T-helper 17 cell (primary cell): Measurements from ENCODE around the gene ZNF627. TPM values are rescaled to one million over a fixed set of nuclear protein-coding genes. Genes with fewer than 3 reads are reported as not detected.
A peak's percentile ranks its signal among the peaks of the same experiment; 100 is the strongest.
"Not testable (repeated sequence)": the region's sequence is repeated elsewhere in the genome, so short reads cannot be mapped to it uniquely, and the experiment has no call there.

Experiments used
- ATAC-seq: fragments of 150-1000 bp; cut with Tn5 transposase; 2 replicates; pipeline ENCODE4 v1.10.0; 2021; ENCODE audit warnings: mild to moderate bottlenecking, moderate library complexity
- DNase-seq, 3 donors: peaks; one replicate each; pipeline versions ENCODE4 v3.0.0 to v3.0.0-alpha.2; 2020 to 2021
- H3K9me3 ChIP-seq: one replicate; pipeline ENCODE4 v1.7.0; 2013; ENCODE audit warnings: low read length, mild to moderate bottlenecking; ENCODE audit not compliant: control insufficient read depth, poor library complexity, severe bottlenecking
- H3K27ac Mint-ChIP-seq: one replicate; pipeline ENCODE4 v1.8.0; 2022; ENCODE audit warnings: mild to moderate bottlenecking, moderate library complexity, mixed read lengths
- H3K27me3 Mint-ChIP-seq: one replicate; pipeline ENCODE4 v1.8.0; 2022; ENCODE audit warnings: mixed read lengths
- H3K36me3 Mint-ChIP-seq: one replicate; pipeline ENCODE4 v1.8.0; 2022; ENCODE audit warnings: low read depth, mixed read lengths
- H3K4me1 Mint-ChIP-seq: one replicate; pipeline ENCODE4 v1.8.0; 2022; ENCODE audit warnings: mild to moderate bottlenecking, mixed read lengths
- H3K4me3 Mint-ChIP-seq: one replicate; pipeline ENCODE4 v1.8.0; 2022; ENCODE audit warnings: mild to moderate bottlenecking, moderate library complexity, mixed read lengths
- total RNA-seq, 4 donors: library from RNA in 2 of 4; stranded (reverse) in 2 of 4; gene quantifications; one replicate each; pipeline ENCODE4 v1.2.3 and lab custom pipeline; 2022 to 2026

ZNF627 gene
- total RNA-seq, 2 donors from 2014 or later = 4.9 to 6.0 TPM

DNA sequence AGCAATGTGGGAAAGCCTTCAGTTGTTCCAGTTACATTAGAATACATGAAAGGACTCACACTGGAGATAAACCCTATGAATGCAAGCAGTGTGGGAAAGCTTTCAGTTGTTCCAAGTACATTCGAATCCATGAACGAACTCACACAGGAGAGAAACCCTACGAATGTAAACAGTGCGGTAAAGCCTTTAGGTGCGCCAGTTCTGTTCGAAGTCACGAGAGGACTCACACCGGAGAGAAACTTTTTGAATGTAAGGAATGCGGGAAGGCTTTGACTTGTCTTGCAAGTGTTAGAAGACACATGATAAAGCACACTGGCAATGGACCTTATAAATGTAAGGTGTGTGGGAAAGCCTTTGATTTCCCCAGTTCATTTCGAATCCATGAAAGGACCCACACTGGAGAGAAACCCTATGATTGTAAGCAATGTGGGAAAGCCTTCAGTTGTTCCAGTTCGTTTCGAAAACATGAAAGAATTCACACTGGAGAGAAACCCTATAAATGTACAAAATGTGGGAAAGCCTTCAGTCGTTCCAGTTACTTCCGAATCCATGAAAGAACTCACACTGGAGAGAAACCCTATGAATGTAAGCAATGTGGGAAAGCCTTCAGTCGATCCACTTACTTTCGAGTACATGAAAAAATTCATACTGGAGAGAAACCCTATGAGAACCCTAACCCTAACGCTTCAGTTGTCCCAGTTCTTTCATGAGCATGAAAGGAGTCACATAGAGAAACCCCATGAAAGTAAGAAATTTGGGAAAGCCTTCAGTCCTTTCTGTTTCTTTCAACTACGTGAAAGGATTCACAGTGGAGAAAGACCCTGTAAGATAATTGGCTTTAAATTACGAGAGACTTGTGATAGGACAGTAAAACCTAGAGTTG is 20.1 kb downstream of the ZNF627 start:
- H3K27me3 Mint-ChIP-seq = no peaks in the 10 kb centered on the region
- no peak for DNase-seq
- peaks cover 2% of the 10 kb centered on the region for H3K4me1 Mint-ChIP-seq
- H3K36me3 Mint-ChIP-seq = no peaks in the 10 kb centered on the region
- no peak overlapping the region for H3K4me3 Mint-ChIP-seq
- no peak overlapping the region for H3K27ac Mint-ChIP-seq
- H3K9me3 ChIP-seq = peaks cover 26% of the 10 kb centered on the region
- no peak for ATAC-seq

GRCh38 chr19:11620553-11620952 is 23.3 kb downstream of the ZNF627 start:
- H3K36me3 Mint-ChIP-seq = no peaks in the 10 kb centered on the region
- no peak overlapping the region for H3K4me3 Mint-ChIP-seq
- H3K4me1 Mint-ChIP-seq = peaks cover 3% of the 10 kb centered on the region
- ATAC-seq (no peak), DNase-seq (no peak)
- peaks cover 26% of the 10 kb centered on the region for H3K9me3 ChIP-seq
- no peaks in the 10 kb centered on the region for H3K27me3 Mint-ChIP-seq
- H3K27ac Mint-ChIP-seq = no peak overlapping the region

GRCh38 chr19:11622401-11622800 is 25.1 kb downstream of the ZNF627 start:
- H3K4me1 Mint-ChIP-seq, H3K27me3 Mint-ChIP-seq, DNase-seq, ATAC-seq, H3K36me3 Mint-ChIP-seq, H3K27ac Mint-ChIP-seq, H3K4me3 Mint-ChIP-seq: not testable (repeated sequence)
- H3K9me3 ChIP-seq = peaks cover 14% of the 10 kb centered on the region

- Mint-ChIP-seq H3K4me1 (peaks cover 3% of the 10 kb centered on the region), H3K27me3 (peaks cover 7% of the 10 kb centered on the region), H3K4me3 (peak overlapping the region; percentile 69), H3K36me3 (no peaks in the 10 kb centered on the region), H3K27ac (no peak overlapping the region)
- H3K9me3 ChIP-seq = no peaks in the 10 kb centered on the region
- DNase-seq = no peak
- no peak for ATAC-seq
Measured at GRCh38 chr19:11624069-11624463, 26.8 kb downstream of the ZNF627 start.

GRCh38 chr19:11626252-11626651 is 29.0 kb downstream of the ZNF627 start:
- H3K4me1 Mint-ChIP-seq = peaks cover 3% of the 10 kb centered on the region
- peaks cover 16% of the 10 kb centered on the region for H3K27me3 Mint-ChIP-seq
- no peak overlapping the region for H3K4me3 Mint-ChIP-seq
- no peaks in the 10 kb centered on the region for H3K9me3 ChIP-seq
- no peak for ATAC-seq
- no peak overlapping the region for H3K27ac Mint-ChIP-seq
- H3K36me3 Mint-ChIP-seq = peaks cover 3% of the 10 kb centered on the region
- DNase-seq = no peak

DNA sequence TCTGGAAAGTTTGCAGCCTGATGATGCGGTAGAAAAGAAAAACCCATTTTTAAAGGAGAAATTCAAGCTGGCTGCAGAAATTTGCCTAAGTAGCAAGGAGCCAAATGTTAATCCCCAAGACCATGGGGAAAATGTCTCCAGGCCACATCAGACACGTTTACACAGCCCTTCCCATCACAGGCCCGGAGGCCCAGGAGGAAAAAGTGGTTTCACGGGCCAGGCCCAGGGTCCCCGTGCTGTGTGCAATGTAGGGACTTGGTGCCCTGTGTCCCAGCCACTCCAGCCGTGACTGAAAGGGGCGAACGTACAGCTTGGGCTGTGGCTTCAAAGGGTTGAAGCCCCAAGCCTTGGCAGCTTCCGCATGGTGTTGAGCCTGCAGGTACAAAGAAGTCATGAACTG is 35.9 kb downstream of the ZNF627 start:
- H3K27ac Mint-ChIP-seq = no peak overlapping the region
- H3K4me1 Mint-ChIP-seq = no peaks in the 10 kb centered on the region
- H3K36me3 Mint-ChIP-seq = peaks cover 3% of the 10 kb centered on the region
- no peak overlapping the region for H3K4me3 Mint-ChIP-seq
- DNase-seq (no peak), ATAC-seq (no peak)
- no peaks in the 10 kb centered on the region for H3K9me3 ChIP-seq
- H3K27me3 Mint-ChIP-seq = peaks cover 9% of the 10 kb centered on the region

DNA sequence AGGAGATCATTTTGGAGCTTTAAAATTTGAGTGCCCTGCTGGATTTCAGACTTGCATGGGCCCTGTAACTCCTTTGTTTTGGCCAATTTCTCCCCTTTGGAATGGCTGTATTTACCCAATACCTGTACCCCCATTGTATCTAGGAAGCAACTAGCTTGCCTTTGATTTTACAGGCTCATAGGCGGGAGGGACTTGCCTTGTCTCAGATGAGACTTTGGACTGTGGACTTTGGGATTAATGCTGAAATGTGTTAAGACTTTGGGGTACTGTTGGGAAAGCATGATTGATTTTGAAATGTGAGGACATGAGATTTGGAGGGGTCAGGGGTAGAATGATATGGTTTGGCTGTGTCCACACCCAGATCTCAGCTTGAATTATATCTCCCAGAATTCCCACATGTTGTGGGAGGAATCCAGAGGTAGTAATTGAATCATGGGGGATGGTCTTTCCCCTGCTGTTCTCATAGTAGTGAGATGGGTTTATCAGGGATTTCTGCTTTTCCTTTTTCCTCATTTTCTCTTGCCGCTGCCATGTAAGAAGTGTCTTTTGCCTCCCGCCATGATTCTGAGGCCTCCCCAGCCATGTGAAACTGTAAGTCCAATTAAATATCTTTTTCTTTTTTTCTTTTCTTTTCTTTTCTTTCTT is 36.9 kb downstream of the ZNF627 start:
- not testable (repeated sequence) for DNase-seq, H3K4me1 Mint-ChIP-seq, H3K4me3 Mint-ChIP-seq, H3K36me3 Mint-ChIP-seq, H3K9me3 ChIP-seq, H3K27me3 Mint-ChIP-seq, H3K27ac Mint-ChIP-seq, ATAC-seq

DNA sequence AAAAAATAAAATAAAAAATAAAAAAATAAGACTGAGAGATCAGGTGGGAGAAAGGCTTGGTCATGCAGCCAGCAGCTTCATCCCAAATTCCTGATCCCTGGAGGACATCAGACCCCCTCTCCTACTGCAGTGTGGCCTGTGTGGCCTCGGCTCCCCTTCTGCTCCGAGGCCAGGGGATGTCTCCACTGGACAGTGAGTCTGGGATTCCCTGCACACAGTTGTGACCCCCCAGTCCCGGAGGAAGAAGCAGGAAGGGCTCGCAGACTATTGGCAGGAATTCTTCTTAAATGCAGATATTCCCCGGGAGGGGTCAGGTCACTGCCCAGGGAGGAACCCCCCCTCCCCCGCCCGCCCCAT is 41.9 kb downstream of the ZNF627 start:
- Mint-ChIP-seq H3K4me3 (peak overlapping the region; percentile 63), H3K4me1 (no peaks in the 10 kb centered on the region), H3K27me3 (peaks cover 11% of the 10 kb centered on the region), H3K27ac (no peak overlapping the region), H3K36me3 (no peaks in the 10 kb centered on the region)
- ATAC-seq (no peak), DNase-seq (no peak)
- H3K9me3 ChIP-seq = no peaks in the 10 kb centered on the region

DNA sequence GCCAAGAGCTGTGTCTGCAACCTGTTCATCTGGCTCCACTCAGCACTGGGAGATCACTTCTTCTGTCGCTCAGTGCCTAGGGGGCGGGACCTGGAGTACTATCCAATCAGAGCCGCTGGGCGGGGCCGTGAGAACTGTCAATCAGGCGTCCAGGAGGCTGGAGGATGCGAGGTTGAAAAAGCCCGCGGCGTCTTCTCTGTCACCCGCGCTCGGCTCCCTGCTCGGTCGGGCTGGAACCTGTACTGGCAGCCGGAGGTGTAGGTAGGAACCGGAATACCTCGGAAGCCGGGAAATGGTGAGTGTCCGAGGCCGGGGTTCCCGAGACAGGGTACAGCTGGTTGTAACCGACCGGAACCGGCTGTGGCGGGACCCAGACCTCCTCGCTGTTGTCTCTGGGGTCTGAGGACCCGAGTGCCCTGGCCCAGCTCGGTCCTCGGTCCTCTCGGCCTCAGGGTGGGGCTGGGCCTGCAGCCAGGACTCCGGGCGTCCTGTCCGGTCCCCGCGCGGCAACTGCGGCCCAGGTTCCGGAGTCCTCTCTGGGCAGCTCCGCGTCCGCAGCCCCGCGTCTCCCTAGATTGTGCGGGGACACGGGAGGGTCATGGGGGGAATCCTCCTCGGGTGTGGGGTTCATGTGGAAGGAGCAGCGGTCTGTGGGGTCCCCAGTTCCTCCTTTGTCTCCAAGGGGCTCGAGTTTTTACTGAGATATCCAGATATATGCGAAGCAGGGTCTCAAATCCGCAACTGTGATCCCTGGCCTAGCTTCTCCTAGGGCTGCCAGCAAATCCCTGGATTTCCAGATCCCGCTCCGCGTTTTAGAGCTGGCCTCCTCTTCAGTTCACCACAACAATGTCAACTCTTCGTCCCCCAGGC is 42.6 kb downstream of the ZNF627 start:
- no peak overlapping the region for H3K27ac Mint-ChIP-seq
- peaks cover 11% of the 10 kb centered on the region for H3K27me3 Mint-ChIP-seq
- DNase-seq (peak; percentile 56 to 76 (median 60)), ATAC-seq (peak; percentile 100)
- no peaks in the 10 kb centered on the region for H3K36me3 Mint-ChIP-seq
- peak overlapping the region; percentile 80 for H3K4me3 Mint-ChIP-seq
- H3K4me1 Mint-ChIP-seq = no peaks in the 10 kb centered on the region
- no peaks in the 10 kb centered on the region for H3K9me3 ChIP-seq

- Mint-ChIP-seq H3K27me3 (peaks cover 11% of the 10 kb centered on the region), H3K4me1 (no peaks in the 10 kb centered on the region), H3K36me3 (no peaks in the 10 kb centered on the region), H3K4me3 (no peak overlapping the region), H3K27ac (no peak overlapping the region)
- ATAC-seq (no peak), DNase-seq (no peak)
- H3K9me3 ChIP-seq = no peaks in the 10 kb centered on the region
Measured at GRCh38 chr19:11641244-11641643, 44.0 kb downstream of the ZNF627 start.

- H3K4me3 Mint-ChIP-seq = no peak overlapping the region
- no peak overlapping the region for H3K27ac Mint-ChIP-seq
- H3K27me3 Mint-ChIP-seq = peaks cover 11% of the 10 kb centered on the region
- H3K9me3 ChIP-seq = no peaks in the 10 kb centered on the region
- DNase-seq (no peak), ATAC-seq (no peak)
- H3K36me3 Mint-ChIP-seq = no peaks in the 10 kb centered on the region
- H3K4me1 Mint-ChIP-seq = no peaks in the 10 kb centered on the region
Measured at GRCh38 chr19:11642902-11643301, 45.6 kb downstream of the ZNF627 start.

GRCh38 chr19:11649941-11650340 is 52.7 kb downstream of the ZNF627 start:
- Mint-ChIP-seq H3K4me3 (no peak overlapping the region), H3K4me1 (no peaks in the 10 kb centered on the region), H3K27ac (no peak overlapping the region), H3K36me3 (no peaks in the 10 kb centered on the region), H3K27me3 (no peaks in the 10 kb centered on the region)
- peaks cover 6% of the 10 kb centered on the region for H3K9me3 ChIP-seq
- DNase-seq (no peak), ATAC-seq (no peak)

DNA sequence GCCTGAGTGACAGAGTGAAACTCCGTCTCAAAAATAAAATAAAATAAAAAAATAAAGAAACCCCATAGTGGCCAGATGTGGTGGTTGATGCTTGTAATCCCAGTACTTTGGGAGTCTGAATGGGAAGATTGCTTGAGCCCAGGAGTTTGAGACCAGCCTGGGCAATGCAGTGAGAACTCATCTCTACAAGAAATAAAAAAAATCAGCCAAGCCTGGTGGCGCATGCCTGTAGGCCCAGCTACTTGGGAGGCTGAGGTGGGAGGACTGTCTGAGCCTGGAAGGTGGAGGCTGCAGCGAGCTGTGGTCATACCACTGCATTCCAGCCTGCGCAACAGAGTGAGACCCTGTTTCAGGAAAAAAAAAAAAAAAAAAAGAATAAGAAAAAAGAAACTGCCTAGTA is 53.8 kb downstream of the ZNF627 start:
- peaks cover 6% of the 10 kb centered on the region for H3K9me3 ChIP-seq
- ATAC-seq (no peak), DNase-seq (no peak)
- no peak overlapping the region for H3K4me3 Mint-ChIP-seq
- no peak overlapping the region for H3K27ac Mint-ChIP-seq
- no peaks in the 10 kb centered on the region for H3K36me3 Mint-ChIP-seq
- H3K4me1 Mint-ChIP-seq = no peaks in the 10 kb centered on the region
- H3K27me3 Mint-ChIP-seq = no peaks in the 10 kb centered on the region
